SK-N-DZ (cell line): ENCODE results near the gene ATP2A3. TPM values are rescaled to one million over a fixed set of nuclear protein-coding genes. Genes with fewer than 3 reads are reported as not detected.

ENCODE experiments used
- DNase-seq: peaks from one replicate; pipeline ENCODE4 v3.0.0-alpha.2; 2015; ENCODE audit warnings: low spot score
- polyA plus RNA-seq, 2 experiments: library from polyadenylated mRNA; depleted of rRNA; stranded (reverse); fragments of >200 nt; gene quantifications; 2 replicates each; pipeline ENCODE4 v1.2.3, GENCODE V29; 2014

The ATP2A3 gene
- polyA plus RNA-seq (2014; cell fraction: cytosol; rRNA removed) = 0.67 and 1.9 TPM in 2 replicates
- 0.70 and 0.73 TPM in 2 replicates for polyA plus RNA-seq (2014; cell fraction: nucleus; rRNA removed)

DNA sequence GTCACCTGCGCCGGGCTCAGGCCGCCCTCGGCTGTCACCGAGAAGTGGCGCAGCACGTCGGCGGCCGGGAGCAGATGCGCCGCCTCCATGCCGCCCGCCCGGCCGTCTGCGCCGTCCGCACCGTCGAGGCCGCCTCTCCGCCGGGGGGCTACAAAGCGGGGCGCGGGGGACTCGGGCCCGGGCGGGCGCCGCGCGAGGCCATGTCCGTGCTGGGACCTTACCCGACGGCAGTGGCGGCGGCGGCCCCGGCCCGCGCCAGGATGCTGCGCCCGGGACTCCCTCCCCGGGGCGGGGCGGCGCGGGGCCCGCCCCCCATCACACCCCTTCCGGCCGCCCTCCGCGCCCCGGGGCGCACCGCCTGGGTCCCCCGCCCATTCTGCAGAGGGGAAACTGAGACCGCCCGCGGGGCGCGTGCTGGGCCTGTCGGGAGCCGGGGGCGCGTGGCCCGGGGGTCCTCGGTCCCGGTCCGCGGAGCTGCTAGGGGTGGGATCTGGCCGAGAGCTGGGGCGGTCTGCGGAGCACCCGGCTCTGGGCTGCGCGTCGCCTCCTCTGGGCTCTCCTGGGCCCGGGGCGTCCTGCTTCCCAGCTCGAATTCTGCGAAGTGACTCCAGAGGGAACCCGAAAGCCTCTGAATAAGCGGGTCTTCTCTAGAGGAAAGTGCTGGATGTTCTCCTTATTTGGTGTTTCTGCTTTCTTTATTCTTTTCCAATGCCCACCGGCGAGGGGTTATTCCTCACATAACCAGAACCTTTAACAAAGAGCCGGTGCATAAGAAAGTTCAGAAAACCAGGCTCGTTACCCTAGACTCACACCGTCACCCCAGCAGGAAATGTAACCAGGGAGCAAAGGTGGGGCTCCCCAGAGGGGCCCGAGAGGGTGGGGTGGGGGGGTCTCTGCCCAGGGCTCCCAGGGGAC, at the start of gene ATP2A3:
ATP2A3 (minus strand) TSS at position 235 of the 915 bp plus-strand sequence; CDS start at position 89, 146 bp downstream.
- DNase-seq = no peak

GRCh38 chr17:4010754-4011153, 46.5 kb upstream of the ATP2A3 start:
- DNase-seq = no peak

- no peak for DNase-seq
These were observed 45.0 kb upstream of the ATP2A3 start for GRCh38 chr17:4009186-4009785.

DNA sequence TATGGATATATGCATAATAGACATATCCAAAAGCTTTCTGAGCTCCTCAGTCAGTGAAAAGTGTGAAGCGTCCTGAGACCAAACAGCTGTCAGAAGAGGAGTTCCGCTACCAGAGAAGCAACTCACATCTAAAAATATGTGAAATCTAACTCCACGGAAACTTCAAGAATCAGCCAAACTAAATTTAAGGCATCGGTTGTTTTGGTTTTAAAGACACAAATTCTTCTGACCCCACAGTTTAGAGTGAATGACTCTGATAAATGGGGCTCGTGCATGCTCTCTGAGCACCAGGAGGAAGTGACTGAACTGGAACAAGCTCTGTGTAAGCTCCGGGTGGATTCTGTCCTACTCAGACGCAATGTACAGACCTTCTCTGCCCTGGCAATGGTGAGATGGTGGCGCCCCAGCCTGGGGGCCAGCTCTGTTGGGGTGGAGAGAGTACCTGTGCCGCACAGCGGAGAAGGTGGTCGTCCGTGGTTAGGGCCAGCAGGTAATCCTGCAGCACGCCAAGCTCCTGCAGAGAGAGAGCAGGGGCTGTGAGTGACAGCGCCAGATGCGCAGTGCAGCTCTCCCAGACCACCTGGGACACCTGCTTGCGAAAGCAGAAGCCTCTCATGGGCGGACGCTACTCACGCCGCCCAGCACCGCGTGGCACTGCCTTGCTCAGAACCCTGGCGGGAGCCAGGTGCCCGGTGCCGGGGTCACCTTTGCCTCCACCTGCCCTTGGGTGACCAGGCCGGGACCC, 44.4 kb upstream of the ATP2A3 start:
- no peak for DNase-seq

GRCh38 chr17:4008082-4008435, 43.8 kb upstream of the ATP2A3 start:
- no peak for DNase-seq

DNA sequence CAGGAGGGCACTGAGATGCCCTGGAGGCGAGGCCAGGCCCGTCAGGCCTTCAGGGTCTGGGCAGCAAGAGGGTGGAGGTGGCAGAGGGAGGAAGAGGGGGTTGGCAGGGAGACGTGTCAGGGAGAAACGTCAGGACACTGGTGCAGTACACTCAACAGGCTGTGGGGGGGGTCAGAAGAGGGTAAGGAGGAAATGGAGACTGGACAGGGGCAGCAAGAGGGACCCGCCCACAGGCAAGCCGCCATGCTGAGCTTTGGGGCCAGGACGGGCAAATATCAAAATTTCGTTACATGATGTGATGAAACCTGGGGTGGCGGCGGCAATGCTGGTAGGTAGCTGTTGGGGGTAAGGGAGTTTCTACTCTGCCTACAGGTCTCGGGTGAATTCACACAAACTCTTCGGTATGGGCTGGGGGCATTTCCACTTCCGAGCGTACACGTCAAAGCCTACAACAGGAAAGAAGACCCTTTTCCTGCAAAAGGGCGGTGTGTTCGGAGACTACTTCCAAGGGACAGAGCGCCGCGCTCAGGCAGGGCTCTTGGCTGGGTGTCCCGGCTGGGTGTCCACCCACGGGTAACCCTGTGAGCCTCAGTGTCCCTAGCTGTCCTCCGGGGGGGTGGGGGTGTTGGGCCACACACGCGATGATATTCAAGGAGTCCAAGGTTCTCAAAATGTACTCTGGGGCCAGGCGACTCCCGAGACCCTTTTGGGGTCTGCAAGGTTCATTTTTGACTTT, 43.3 kb upstream of the ATP2A3 start:
- DNase-seq = no peak

- peak; percentile 41 for DNase-seq
These were observed 42.5 kb upstream of the ATP2A3 start for GRCh38 chr17:4006745-4007211.

GRCh38 chr17:4006165-4006589, 41.9 kb upstream of the ATP2A3 start:
- DNase-seq = no peak

- DNase-seq = no peak
These were observed 41.3 kb upstream of the ATP2A3 start for GRCh38 chr17:4005296-4006164.

DNA sequence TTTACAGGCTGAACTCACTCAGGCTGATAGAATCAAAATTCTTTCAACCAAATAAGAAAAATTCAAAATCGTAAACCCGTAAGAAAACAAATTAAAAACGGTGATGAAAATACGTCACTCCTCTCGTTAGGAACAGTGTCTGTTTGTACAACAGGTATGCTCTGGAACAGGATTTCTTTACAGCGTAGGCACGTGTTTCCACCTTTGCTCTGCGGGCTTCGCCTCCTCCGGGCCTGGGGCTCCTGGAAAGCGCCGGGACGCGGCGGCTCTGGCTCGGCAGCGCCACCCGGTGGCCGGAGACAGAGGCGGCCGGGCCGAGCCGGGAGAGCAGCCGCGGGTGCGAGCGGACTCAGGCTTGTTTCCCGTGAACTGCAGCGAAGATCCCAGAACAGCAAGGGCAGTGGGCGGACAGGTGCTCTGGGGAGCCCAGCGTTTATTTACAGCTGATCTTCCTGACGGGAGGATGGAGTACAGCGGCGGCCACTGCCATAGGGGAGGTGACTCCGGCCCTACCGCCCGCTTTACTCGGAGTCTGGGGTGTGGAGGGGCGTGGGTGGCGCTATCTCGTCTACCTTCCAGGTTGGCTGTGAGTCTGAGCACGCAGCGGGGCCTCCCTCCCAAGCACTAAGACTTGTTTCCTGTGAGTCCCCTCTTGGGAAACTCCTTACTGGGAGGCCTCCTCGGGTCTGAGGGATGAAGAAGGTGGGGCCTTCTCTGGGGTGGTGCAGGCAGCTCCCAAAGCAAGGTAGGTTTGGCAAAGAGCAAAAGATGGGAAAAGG, 40.5 kb upstream of the ATP2A3 start:
- no peak for DNase-seq

- no peak for DNase-seq
These were observed 39.5 kb upstream of the ATP2A3 start for GRCh38 chr17:4003501-4004421.

GRCh38 chr17:4003131-4003500, 38.9 kb upstream of the ATP2A3 start:
- DNase-seq = no peak

DNA sequence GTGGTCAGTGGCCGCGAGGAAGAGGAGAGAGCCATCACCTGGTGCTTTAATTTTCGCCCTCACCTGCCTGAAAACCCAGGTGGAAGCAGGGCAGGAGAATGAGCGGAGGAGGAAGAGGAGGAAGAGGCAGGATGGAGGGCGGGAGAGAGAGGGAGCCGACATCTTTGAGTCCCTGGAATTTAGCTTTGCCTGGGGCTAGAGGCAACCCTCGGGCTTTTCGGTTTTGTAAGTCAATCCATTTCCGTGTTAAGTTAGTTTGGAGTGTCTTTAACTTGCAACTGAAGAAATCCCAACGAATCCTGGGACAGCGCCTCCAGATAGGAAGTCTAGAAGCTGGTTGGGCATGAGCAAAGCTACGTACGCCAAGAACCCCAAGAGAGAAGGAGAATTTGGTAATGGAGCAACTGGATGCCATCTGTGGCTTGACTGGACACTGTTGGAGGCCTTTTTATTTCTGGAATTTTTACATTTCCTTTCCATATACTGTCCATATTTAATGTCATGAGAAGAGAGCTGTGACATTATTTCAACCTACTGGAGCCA, 36.9 kb upstream of the ATP2A3 start:
- DNase-seq = no peak

- DNase-seq = no peak
These were observed 34.2 kb upstream of the ATP2A3 start for GRCh38 chr17:3998436-3998835.

DNA sequence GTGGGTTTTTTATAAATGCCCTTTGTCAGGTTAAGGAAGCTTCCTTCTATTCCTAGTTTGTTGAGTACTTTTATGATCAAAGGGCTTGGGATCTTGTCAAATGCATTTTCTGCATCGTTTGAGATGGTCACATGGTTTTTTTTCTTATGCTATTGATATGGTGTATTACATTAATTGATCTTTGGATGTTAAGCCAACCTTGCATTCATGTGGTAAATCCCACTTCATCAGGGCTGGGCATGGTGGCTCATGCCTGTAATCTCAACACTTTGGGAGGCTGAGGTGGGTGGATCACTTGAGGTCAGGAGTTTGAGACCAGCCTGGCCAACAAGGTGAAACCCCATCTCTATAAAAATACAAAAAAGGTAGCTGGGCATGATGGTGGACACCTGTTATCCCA, 30.8 kb upstream of the ATP2A3 start:
- no peak for DNase-seq

- no peak for DNase-seq
These were observed 30.0 kb upstream of the ATP2A3 start for GRCh38 chr17:3994221-3994576.

DNA sequence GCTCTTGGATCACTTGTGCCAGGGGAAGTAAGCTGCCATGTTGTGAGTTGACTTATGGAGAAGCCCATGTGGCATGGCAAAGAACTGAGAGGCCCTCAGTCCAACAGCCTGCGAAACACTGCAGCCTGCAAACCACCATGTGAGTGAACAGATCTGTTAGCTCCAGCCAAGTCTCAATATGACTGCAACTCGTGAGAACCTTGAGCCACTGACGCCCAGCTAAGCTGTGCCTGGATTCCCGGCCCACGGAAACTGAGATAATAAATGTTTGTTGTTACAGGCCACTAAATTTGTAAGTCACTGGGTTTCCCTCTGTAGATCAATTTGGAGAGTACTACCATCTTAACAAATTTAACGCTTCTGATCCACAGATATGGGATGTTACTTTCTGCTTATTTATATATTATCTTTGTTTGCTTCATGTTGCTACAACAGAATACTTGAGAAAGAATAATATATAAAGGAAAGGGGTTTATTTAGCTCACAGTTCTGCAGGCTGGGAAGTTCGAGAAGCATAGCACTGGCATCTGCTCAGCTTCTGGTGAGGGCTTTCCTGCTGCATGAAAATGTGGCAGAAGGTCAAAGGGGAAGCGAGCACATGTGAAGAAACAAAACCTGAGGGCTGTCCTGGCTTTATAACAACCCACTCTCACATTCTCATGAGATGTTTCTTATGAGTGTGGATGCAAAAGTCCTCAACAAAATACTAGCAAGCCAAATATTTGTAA, 29.4 kb upstream of the ATP2A3 start:
- DNase-seq = no peak

DNA sequence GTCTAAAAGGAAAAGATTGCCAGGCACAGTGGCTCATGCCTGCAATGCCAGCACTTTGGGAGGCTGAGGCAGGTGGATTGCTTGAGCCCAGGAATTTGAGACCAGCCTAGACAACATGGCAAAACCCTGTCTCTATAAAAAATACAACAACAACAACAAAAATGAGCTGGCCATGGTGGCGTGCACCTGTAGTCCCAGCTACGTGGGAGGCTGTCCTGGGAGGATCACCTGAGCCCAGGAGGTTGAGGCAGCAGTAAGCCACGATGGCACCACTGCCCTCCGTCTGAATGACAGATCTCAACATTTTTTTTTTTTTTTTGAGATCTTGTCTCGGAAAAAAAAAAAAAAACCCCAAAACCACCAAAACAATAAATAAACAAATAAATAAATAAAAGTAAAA, 28.1 kb upstream of the ATP2A3 start:
- no peak for DNase-seq
